GM12865 (cell line): ENCODE results near the gene MED8.
A peak's percentile ranks its signal among the peaks of the same experiment; 100 is the strongest.

Experiments used
- DNase-seq: peaks from one replicate; pipeline ENCODE4 v3.0.0; 2010; ENCODE audit warnings: low read depth
- H3K4me3 ChIP-seq: 2 replicates; pipeline ENCODE4 v1.5.1; 2011; ENCODE audit warnings: mild to moderate bottlenecking, low read depth, low read length, control low read depth
- CTCF ChIP-seq: IDR thresholded peaks from 2 replicates; pipeline ENCODE4 v1.5.1; 2011; ENCODE audit warnings: low read length, control low read depth, low read depth, inconsistent platforms; ENCODE audit not compliant: insufficient read depth; ENCODE audit errors: missing control alignments

Gene MED8

GRCh38 chr1:43360616-43361015 is 29.0 kb downstream of the MED8 start:
- TF ChIP-seq CTCF, result no peak
- H3K4me3 ChIP-seq, result peak overlapping the region; percentile 96
- no peak for DNase-seq

- no peak for DNase-seq
- no peak for TF ChIP-seq CTCF
- H3K4me3 ChIP-seq, result peak overlapping the region; percentile 96
These were observed 29.9 kb downstream of the MED8 start for GRCh38 chr1:43359696-43360095.

DNA sequence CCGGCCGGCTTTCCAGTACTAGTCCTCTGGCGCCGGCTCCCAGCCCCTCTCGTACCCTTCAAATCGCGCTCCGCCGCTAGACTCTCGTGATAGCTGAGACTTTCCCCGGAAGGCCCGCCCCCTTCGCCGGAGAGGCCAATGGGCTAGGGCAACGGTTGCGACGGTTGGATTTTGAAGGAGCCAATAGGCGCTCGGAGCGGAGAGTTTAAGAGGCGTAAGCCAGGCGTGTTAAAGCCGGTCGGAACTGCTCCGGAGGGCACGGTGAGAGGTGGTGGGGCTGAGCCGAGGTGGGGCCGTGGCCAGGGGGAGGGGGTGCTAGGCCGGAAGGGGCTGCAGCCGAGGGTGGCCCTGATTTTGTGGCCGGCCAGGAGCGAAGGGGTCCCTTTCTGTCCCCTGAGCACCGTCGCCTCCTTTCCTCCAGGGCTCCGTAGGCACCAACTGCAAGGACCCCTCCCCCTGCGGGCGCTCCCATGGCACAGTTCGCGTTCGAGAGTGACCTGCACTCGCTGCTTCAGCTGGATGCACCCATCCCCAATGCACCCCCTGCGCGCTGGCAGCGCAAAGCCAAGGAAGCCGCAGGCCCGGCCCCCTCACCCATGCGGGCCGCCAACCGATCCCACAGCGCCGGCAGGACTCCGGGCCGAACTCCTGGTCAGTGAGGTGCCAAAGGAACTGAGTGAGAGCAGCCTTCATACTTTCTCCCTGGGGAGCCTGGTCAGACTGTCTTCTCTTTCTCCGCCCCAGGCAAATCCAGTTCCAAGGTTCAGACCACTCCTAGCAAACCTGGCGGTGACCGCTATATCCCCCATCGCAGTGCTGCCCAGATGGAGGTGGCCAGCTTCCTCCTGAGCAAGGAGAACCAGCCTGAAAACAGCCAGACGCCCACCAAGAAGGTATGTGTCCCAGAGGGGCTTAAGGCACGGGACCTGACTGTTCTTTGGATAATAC is 30.6 kb downstream of the MED8 start, which contains the start of gene CDC20:
Gene CDC20 (plus strand): TSS at position 236 of the 948 bp plus-strand sequence. CDS start 235 bp downstream, at position 471.
- no peak for TF ChIP-seq CTCF
- H3K4me3 ChIP-seq, result peak within 1 kb of the TSS; percentile 96
- DNase-seq, result peak; percentile 98

- peak; percentile 76 for DNase-seq
- H3K4me3 ChIP-seq, result peak overlapping the region; percentile 84
- peak; percentile 45 for TF ChIP-seq CTCF
These were observed 31.4 kb downstream of the MED8 start for GRCh38 chr1:43358121-43358745.

GRCh38 chr1:43357251-43357650 is 32.3 kb downstream of the MED8 start:
- no peak for DNase-seq
- no peak for TF ChIP-seq CTCF
- H3K4me3 ChIP-seq, result no peak overlapping the region

DNA sequence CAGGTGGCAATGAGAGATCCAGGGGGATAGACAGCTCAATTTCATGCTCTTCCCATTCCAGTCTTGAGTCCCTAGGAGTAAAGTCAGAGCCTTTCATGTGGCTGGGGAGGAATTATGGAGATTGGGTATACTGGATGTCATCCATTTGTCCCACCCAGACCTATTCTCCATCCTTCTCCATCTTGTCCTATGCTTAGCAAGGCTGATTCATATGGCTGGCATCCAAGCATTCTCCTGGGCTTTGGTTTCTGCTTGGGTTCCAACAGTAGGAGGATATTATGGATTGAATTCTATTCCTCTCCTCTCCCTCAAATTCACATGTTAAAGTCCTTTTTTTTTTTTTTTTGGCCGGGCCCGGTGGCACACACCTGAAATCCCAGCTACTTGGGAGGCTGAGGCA is 34.7 kb downstream of the MED8 start:
- TF ChIP-seq CTCF, result no peak
- H3K4me3 ChIP-seq, result no peak overlapping the region
- no peak for DNase-seq
